Motor neuron (in vitro differentiated cells): Measurements from ENCODE around the gene STMN3. TPM values are rescaled to one million over a fixed set of nuclear protein-coding genes. Genes with fewer than 3 reads are reported as not detected.
"Not testable (repeated sequence)": the region's sequence is repeated elsewhere in the genome, so short reads cannot be mapped to it uniquely, and the experiment has no call there.

ENCODE experiments used
- ATAC-seq, 8 experiments: fragments of 200-7000 bp; cut with Tn5 transposase; replicated peaks in 6 of 8; 2 replicates each; pipeline ENCODE4 v1.8.0; 2021; ENCODE audit warnings: mild to moderate bottlenecking in 8 of 8, moderate library complexity in 8 of 8
- H3K27ac ChIP-seq, 2 donors: fragments of 250-450 bp; sonication (Bioruptor Pico); 2 replicates each; pipeline ENCODE4 v1.9.0; 2021; ENCODE audit warnings: antibody characterized with exemption in 2 of 2, mild to moderate bottlenecking in 2 of 2, moderate library complexity in 1 of 2
- H3K4me1 ChIP-seq, 2 donors: fragments of 250-450 bp; sonication (Bioruptor Pico); replicated peaks in 1 of 2; 2 replicates each; pipeline ENCODE4 v1.6.1; 2021; ENCODE audit warnings: antibody characterized with exemption in 2 of 2, mild to moderate bottlenecking in 2 of 2, moderate library complexity in 1 of 2
- H3K4me3 ChIP-seq, 5 donors: fragments of 250-450 bp; sonication (Bioruptor Pico); 2 replicates each; pipeline ENCODE4 v1.9.0; 2021; ENCODE audit warnings: antibody characterized with exemption in 5 of 5, mild to moderate bottlenecking in 5 of 5, moderate library complexity in 4 of 5
- WGBS, 10 experiments: fragments of 450-650 bp; shearing (Covaris generic); methylation state at CpG; one replicate each; pipeline ENCODE4 v1.0.0; 2022; 5-methylcytosine and 5-hydroxymethylcytosine counted together
- in situ Hi-C, 9 experiments: fragments of 400-800 bp; cut with MboI; loops; one replicate each; pipeline ENCODE4 v1.15.0; 2021; ENCODE audit warnings: low sequenced_read_pairs in 9 of 9, low pct_unique_long_range_greater_than_20kb in 2 of 9; ENCODE audit not compliant: unreplicated experiment in 9 of 9
- total RNA-seq, 8 experiments: library from RNA; unstranded; fragments of 300-600 nt; gene quantifications; 2 replicates each; pipeline versions ENCODE4 v1.2.3 to v1.2.4, GENCODE V29; 2022

STMN3 gene
- total RNA-seq, 8 experiments from 2014 or later: 14.5 to 155 (median 69.2) TPM

DNA sequence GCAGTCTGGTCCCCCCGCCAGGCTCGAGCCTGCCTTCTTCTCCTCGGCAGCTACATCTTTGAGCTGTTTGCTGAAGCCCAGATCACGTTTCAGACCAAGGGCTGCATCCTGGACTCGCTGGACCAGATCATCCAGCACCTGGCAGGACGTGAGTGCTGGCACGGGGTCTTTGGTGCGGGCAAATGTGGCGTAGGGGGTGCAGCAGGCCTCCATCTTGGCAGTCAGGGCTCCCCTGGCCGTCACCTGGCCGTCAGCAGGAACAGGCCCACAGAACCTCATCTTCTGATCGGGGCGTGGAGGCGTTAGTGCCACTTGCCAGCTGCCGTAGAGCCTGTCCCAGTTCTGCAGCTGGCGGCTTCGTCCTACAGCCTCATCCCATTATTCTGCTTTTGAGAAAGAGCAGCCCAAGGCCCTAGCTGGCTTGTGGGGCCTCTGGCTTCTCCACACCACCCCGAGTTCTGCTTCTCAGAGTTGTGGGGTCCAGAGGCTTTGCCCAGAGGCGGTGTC is 26.6 kb upstream of the STMN3 start:
- in situ Hi-C loops: no loop called here
- H3K4me1 ChIP-seq: no peaks in the 10 kb centered on the region
- ATAC-seq: no peak
- H3K4me3 ChIP-seq: no peak overlapping the region
- 67 to 100% (median 89%) methylated on average over 1 to 9 of the region's 19 CpGs; no CpG with 5 or more reads in 4 of the 10 experiments for WGBS, 10 experiments
- H3K27ac ChIP-seq: peak overlapping the region in 1 of 2 donors; percentile 51

DNA sequence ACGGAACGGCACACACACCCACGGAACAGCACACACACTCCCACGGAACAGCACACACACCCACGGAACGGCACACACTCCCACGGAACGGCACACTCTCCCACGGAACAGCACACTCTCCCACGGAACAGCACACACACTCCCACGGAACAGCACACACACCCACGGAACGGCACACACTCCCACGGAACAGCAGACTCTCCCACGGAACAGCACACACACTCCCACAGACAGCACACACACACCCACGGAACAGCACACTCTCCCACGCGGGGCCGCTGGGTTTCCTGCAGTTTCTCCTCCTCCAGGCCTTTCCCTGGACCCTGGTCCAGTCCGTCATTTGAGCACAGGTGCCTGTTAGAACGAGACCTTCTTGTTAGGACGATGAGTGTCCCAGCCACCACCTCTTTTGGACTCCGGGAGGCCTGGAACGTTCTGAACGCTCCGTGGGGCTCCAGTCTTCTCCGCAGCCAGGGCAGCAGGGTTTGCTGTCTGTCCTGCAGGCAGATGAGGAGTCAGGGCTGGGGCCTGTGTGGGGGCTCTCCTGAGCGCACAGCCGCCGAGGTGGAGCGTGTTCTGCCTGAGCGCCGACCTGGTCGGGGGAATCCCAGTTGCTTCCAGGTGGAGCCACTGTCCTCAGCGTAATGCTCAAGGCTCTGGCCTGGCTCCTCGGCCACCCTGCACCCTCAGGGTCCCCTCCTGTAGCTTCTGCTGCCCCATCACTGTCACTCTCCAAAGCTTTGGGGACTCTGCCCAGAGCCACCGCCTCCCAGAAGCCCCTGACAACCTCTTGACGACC is 25.6 kb upstream of the STMN3 start:
- Histone ChIP-seq H3K27ac (no peak overlapping the region), H3K4me1 (no peaks in the 10 kb centered on the region), H3K4me3 (no peak overlapping the region)
- in situ Hi-C loops: no loop called here
- WGBS, 10 experiments: 93 to 100% (median 98%) methylated on average over 1 to 5 of the region's 38 CpGs; no CpG with 5 or more reads in 6 of the 10 experiments
- ATAC-seq: no peak

- no peaks in the 10 kb centered on the region for H3K4me1 ChIP-seq
- in situ Hi-C loops: no loop called here
- ATAC-seq: no peak
- 7 to 100% (median 83%) methylated on average over 2 to 5 of the region's 13 CpGs; no CpG with 5 or more reads in 6 of the 10 experiments for WGBS, 10 experiments
- H3K27ac ChIP-seq: no peak overlapping the region
- H3K4me3 ChIP-seq: no peak overlapping the region
Observed at GRCh38 chr20:63678071-63678470, 24.8 kb upstream of the STMN3 start.

DNA sequence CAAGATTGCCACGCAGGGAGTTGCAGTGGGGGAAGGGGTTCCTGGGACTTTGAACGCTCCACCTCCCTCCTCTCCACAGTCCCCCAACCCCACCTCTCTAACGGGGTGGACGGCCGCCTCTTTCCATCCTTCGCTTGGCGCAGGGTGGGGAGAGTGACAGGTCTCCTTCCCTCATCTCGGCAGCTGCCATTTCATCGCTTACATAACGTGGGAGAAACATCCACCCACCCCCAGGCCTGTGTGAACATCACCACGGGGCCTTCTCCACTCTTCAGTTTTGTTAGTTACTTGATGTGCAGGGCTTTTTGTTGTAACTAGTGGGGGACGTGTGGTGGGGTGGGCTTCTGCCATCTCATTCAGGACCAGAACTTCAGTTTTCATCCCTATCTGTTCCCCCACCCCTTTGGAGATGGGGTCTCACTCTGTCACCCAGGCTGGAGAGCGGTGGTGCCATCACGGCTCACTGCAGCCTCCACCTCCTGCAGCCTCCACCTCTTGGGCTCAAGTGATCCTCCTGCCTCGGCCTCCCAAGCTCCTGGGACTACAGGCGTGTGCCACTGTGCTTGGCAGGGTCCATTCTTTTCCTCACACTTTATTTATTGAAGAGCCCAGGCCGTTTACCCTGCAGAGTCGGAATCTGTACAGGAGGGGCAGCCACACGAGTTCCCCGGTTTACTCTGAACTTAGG is 22.6 kb upstream of the STMN3 start:
- WGBS, 10 experiments: 80 to 100% (median 100%) methylated on average over 1 to 11 of the region's 20 CpGs; no CpG with 5 or more reads in 5 of the 10 experiments
- Histone ChIP-seq H3K27ac (no peak overlapping the region), H3K4me1 (no peaks in the 10 kb centered on the region), H3K4me3 (no peak overlapping the region)
- no peak for ATAC-seq
- in situ Hi-C loops: no loop called here

- 78 to 100% (median 97%) methylated on average over 1 to 4 of the region's 14 CpGs; no CpG with 5 or more reads in 6 of the 10 experiments for WGBS, 10 experiments
- H3K27ac ChIP-seq: no peak overlapping the region
- ATAC-seq: no peak
- H3K4me3 ChIP-seq: no peak overlapping the region
- no peaks in the 10 kb centered on the region for H3K4me1 ChIP-seq
- in situ Hi-C loops: no loop called here
Observed at GRCh38 chr20:63673951-63674350, 20.7 kb upstream of the STMN3 start.

DNA sequence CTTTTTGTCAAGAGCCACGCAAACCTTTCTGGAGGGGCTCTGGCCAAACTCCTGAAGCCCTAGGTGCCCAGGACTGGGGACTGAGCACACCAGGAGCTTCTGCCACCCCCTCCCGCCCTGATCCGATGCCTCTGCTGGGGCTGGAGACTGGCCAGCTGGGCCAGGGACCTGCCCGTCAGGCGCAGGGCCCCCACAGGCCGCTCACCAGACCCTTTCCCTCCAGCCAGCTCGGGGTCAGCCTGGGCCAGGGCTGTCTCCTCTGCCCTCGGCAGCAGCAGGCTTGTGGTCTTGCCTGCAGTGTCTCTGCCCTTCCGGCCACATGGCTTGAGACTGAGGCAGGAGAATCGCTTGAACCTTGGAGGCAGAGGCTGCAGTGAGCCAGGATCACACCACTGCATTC is 19.4 kb upstream of the STMN3 start:
- ATAC-seq: no peak
- Histone ChIP-seq H3K4me1 (no peaks in the 10 kb centered on the region), H3K27ac (no peak overlapping the region), H3K4me3 (no peak overlapping the region)
- in situ Hi-C loops: no loop called here
- 100% methylated on average over 7 of the region's 10 CpGs; no CpG with 5 or more reads in 9 of the 10 experiments for WGBS, 10 experiments

- H3K4me3 ChIP-seq, H3K4me1 ChIP-seq, in situ Hi-C loops, H3K27ac ChIP-seq: not testable (repeated sequence)
- 65 to 100% methylated on average over 4 to 6 of the region's 12 CpGs; no CpG with 5 or more reads in 8 of the 10 experiments for WGBS, 10 experiments
- peak in 2 of 8 experiments; percentile 59 to 73 for ATAC-seq
Observed at GRCh38 chr20:63671695-63672094, 18.5 kb upstream of the STMN3 start.

DNA sequence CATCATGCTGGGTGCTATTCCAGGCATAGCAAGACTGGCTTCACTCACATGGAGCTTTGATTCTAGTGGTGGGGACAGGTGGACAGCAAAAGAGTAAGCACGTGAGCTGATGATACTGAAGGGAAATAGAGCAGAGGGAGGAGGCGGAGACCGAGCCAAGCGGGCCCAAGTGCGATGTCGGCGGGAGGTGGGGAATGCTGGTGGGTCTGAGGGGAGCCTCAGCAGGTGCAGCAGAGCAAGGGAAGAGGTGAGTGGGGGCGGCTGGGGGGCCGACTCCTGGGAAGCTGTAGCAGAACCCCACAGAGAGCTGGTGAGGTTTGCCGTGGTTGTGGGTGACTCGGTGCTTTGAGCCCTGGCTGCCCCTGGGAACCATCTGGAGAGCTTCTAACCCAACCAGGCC is 15.1 kb upstream of the STMN3 start:
- in situ Hi-C loops: no loop called here
- WGBS, 10 experiments: 97 to 100% methylated on average over 3 to 6 of the region's 11 CpGs; no CpG with 5 or more reads in 8 of the 10 experiments
- Histone ChIP-seq H3K4me1 (peaks cover 11 to 15% of the 10 kb centered on the region in 2 donors), H3K4me3 (no peak overlapping the region), H3K27ac (no peak overlapping the region)
- ATAC-seq: no peak

GRCh38 chr20:63667858-63668257 is 14.6 kb upstream of the STMN3 start:
- WGBS, 10 experiments: 100% methylated on average over 2 of the region's 16 CpGs; no CpG with 5 or more reads in 9 of the 10 experiments
- no peak overlapping the region for H3K27ac ChIP-seq
- no peak overlapping the region for H3K4me3 ChIP-seq
- peaks cover 11 to 15% of the 10 kb centered on the region in 2 donors for H3K4me1 ChIP-seq
- in situ Hi-C loops: no loop called here
- ATAC-seq: no peak

DNA sequence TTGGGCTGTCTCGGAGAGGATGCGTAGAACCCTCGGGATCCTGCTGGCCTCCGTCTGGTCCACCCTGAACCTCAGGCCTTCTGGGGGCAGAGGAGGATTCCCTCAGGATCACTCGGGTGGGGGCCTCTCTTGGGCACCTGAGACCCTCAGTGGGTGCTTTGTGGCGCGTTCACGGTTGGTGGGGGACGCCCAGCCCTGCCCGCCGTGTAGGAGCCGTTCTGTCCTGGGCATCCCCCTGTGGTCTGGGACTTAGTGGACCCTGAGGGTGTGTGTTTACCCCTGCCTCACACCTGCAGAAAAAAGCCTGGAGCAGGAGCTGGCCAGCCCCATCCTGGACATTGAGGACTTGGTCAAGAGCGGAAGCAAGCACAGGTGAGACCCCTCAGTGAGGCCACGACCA is 12.5 kb upstream of the STMN3 start:
- ATAC-seq: no peak
- peaks cover 11 to 15% of the 10 kb centered on the region in 2 donors for H3K4me1 ChIP-seq
- in situ Hi-C loops: no loop called here
- H3K4me3 ChIP-seq: no peak overlapping the region
- H3K27ac ChIP-seq: peak overlapping the region in 1 of 2 donors; percentile 73
- WGBS, 10 experiments: 96 to 100% (median 100%) methylated on average over 1 to 5 of the region's 14 CpGs; no CpG with 5 or more reads in 7 of the 10 experiments

DNA sequence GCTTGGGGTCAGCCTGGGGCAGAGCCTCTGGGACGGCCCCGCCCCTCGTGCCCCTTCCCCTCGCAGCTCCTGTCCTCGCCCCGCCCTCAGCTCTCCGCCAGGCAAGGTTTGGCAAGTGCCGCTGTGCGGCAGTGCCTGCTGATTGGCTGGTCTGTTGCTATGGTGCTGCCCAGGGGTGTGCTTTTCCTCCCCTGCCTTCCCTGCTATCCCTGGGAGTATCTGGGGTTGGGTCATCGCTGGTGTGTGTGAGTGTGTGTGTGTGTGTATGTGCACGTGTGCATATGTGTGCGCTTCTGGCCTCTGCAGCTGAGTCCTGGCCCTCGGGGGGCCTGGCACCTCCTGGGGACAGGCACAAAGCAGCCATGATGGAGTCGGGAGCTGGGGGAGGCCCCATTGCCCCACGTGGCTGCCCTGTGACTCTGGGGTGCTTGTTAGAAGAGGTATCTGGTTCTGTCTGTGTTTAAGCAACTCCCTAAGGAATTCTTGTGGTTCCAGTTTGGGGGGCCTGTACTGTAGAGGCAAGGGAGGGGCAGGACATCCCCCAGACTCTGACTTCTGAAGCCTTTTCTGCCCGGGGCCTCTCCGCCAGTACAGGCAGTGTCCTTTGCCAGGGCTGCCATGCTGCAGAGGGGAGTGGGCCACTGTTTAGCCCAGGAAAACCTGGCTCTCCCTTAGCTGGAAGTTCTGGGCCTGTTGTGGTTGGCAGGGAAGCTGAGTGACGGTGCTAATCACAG is 11.8 kb upstream of the STMN3 start:
- Histone ChIP-seq H3K4me1 (peaks cover 11 to 15% of the 10 kb centered on the region in 2 donors), H3K4me3 (peak overlapping the region in 1 of 5 donors; percentile 1), H3K27ac (peak overlapping the region; percentile 52 to 73)
- 56 to 83% (median 67%) methylated on average over 1 to 3 of the region's 18 CpGs; no CpG with 5 or more reads in 7 of the 10 experiments for WGBS, 10 experiments
- peak in 7 of 8 experiments; percentile 50 to 97 (median 93) for ATAC-seq
- in situ Hi-C loops: no loop called here

- ATAC-seq: peak in 3 of 8 experiments; percentile 2 to 13 (median 7)
- H3K27ac ChIP-seq: peak overlapping the region; percentile 52 to 73
- in situ Hi-C loops: no loop called here
- H3K4me1 ChIP-seq: peaks cover 14 to 17% of the 10 kb centered on the region in 2 donors
- WGBS, 10 experiments: 86 to 100% (median 90%) methylated on average over 2 to 10 of the region's 22 CpGs; no CpG with 5 or more reads in 5 of the 10 experiments
- no peak overlapping the region for H3K4me3 ChIP-seq
Observed at GRCh38 chr20:63664143-63664851, 11.1 kb upstream of the STMN3 start.
